HEK293T (cell line): ENCODE results near the gene ACKR1.

Source experiments
- ARNT ChIP-seq: fragments of 450-650 bp; IDR thresholded peaks from 2 replicates; pipeline ENCODE4 v1.6.1; 2017; ENCODE audit warnings: mild to moderate bottlenecking
- BHLHE40 ChIP-seq: fragments of 450-650 bp; IDR thresholded peaks from 2 replicates; pipeline ENCODE4 v1.6.1; 2016; ENCODE audit warnings: mild to moderate bottlenecking, moderate library complexity, borderline replicate concordance
- CTBP1 ChIP-seq: fragments of 450-650 bp; IDR thresholded peaks from 2 replicates; pipeline ENCODE4 v1.6.1; 2016; ENCODE audit warnings: borderline replicate concordance
- ELF4 ChIP-seq: fragments of 450-650 bp; IDR thresholded peaks from 2 replicates; pipeline ENCODE4 v1.6.1; 2017; ENCODE audit warnings: antibody characterized with exemption
- FOXK2 ChIP-seq: fragments of 450-650 bp; IDR thresholded peaks from 2 replicates; pipeline ENCODE4 v1.6.1; 2016; ENCODE audit warnings: mild to moderate bottlenecking
- NFRKB ChIP-seq: fragments of 450-650 bp; IDR thresholded peaks from 2 replicates; pipeline ENCODE4 v1.6.1; 2016; ENCODE audit warnings: mild to moderate bottlenecking, moderate library complexity
- PKNOX1 ChIP-seq: fragments of 450-650 bp; IDR thresholded peaks from 2 replicates; pipeline ENCODE4 v1.6.1; 2016
- SP1 ChIP-seq: fragments of 450-650 bp; IDR thresholded peaks from 2 replicates; pipeline ENCODE4 v1.6.1; 2017
- TARDBP ChIP-seq: fragments of 450-650 bp; IDR thresholded peaks from 2 replicates; pipeline ENCODE4 v1.6.1; 2016
- ZNF384 ChIP-seq: fragments of 450-650 bp; IDR thresholded peaks from 2 replicates; pipeline ENCODE4 v1.6.1; 2016

GRCh38 chr1:159229260-159229885 lies 24.7 kb downstream of the ACKR1 start:
- TF ChIP-seq ELF4 (no peak), FOXK2 (no peak), ZNF384 (no peak), NFRKB (no peak), TARDBP (no peak), BHLHE40 (no peak), SP1 (no peak), PKNOX1 (no peak), CTBP1 (no peak), ARNT (no peak)
